Measurements from ENCODE around the gene ABCB1.

ABCB1 gene

DNA sequence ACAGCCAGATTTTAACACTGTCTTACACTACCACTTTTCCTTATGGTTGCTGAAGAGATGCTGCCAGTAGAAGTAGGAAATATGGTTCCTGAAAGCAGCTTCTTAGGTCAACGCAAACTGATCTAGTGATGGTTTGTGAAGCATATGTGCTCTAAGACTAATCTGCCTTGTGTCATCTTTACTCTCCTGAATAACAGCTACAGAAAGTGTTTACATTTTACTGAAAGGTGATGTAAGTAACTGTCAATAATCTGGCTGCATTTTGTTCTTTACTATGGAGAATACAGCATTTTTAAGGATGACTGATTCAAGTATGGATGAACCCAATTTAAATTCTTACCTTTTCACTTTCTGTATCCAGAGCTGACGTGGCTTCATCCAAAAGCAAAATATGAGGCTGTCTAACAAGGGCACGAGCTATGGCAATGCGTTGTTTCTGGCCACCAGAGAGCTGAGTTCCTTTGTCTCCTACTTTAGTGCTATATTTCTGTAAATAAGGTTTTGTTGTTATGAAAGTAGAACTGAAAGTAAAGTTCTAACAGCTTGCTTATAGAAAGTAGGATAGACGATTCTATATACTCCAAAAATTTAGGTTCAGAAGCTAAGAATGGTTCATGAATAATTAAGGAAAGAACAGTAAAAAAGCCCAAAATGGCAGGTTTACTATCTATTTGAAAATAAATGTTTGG is 95.0 kb downstream of the ABCB1 start:
- H3K9ac ChIP-seq (ENCODE audit: low read length) = no peak overlapping the region
- H3K36me3 ChIP-seq (ENCODE audit: insufficient read depth, low read length) = 0 out of 2 replicates have a peak, but pooled peaks cover 8% of the 10 kb centered on the region
- no peak overlapping the region for H3K4me2 ChIP-seq (ENCODE audit: low read length)
- H4K20me1 ChIP-seq (ENCODE audit: insufficient read depth, low read length) = no peaks in the 10 kb centered on the region
- no peaks in the 10 kb centered on the region for H3K9me2 ChIP-seq (ENCODE audit: low read depth, low read length)
- peaks cover 17% of the 10 kb centered on the region for H3K4me1 ChIP-seq (ENCODE audit: insufficient read depth, low read length, severe bottlenecking)
- no peak overlapping the region for H3K27ac ChIP-seq (ENCODE audit: low read depth, low read length, poor library complexity, severe bottlenecking)
- H3K4me3 ChIP-seq (ENCODE audit: low read depth, low read length, poor library complexity, severe bottlenecking) = no peak overlapping the region
- 0 out of 2 replicates have a peak overlapping the region, but pooled peaks have one; percentile 2 for H2AFZ ChIP-seq (ENCODE audit: low read length)
- no peaks in the 10 kb centered on the region for H3K9me3 ChIP-seq (ENCODE audit: low read length)
- H3F3A ChIP-seq (ENCODE audit: insufficient read depth, low read length) = no peaks in the 10 kb centered on the region
- no peak for TF ChIP-seq EZH2 (IDR thresholded peaks at IDR 0.05; ENCODE audit: borderline replicate concordance, low read length)
- TF ChIP-seq, protein P1, sequence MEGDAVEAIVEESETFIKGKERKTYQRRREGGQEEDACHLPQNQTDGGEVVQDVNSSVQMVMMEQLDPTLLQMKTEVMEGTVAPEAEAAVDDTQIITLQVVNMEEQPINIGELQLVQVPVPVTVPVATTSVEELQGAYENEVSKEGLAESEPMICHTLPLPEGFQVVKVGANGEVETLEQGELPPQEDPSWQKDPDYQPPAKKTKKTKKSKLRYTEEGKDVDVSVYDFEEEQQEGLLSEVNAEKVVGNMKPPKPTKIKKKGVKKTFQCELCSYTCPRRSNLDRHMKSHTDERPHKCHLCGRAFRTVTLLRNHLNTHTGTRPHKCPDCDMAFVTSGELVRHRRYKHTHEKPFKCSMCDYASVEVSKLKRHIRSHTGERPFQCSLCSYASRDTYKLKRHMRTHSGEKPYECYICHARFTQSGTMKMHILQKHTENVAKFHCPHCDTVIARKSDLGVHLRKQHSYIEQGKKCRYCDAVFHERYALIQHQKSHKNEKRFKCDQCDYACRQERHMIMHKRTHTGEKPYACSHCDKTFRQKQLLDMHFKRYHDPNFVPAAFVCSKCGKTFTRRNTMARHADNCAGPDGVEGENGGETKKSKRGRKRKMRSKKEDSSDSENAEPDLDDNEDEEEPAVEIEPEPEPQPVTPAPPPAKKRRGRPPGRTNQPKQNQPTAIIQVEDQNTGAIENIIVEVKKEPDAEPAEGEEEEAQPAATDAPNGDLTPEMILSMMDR (IDR thresholded peaks at IDR 0.05; ENCODE audit: low read length) = no peak
- no peaks in the 10 kb centered on the region for H3K79me2 ChIP-seq (ENCODE audit: insufficient read depth, low read length)
- H3K27me3 ChIP-seq (ENCODE audit: insufficient read depth, low read length) = no peaks in the 10 kb centered on the region

- Histone ChIP-seq H2AFZ (ENCODE audit: low read length) (no peak overlapping the region), H3F3A (ENCODE audit: insufficient read depth, low read length) (no peaks in the 10 kb centered on the region), H3K27me3 (ENCODE audit: insufficient read depth, low read length) (no peaks in the 10 kb centered on the region), H4K20me1 (ENCODE audit: insufficient read depth, low read length) (no peaks in the 10 kb centered on the region), H3K79me2 (ENCODE audit: insufficient read depth, low read length) (no peaks in the 10 kb centered on the region), H3K4me3 (ENCODE audit: low read depth, low read length, poor library complexity, severe bottlenecking) (no peak overlapping the region), H3K4me2 (ENCODE audit: low read length) (no peak overlapping the region), H3K4me1 (ENCODE audit: insufficient read depth, low read length, severe bottlenecking) (peaks cover 17% of the 10 kb centered on the region), H3K36me3 (ENCODE audit: insufficient read depth, low read length) (0 out of 2 replicates have a peak, but pooled peaks cover 8% of the 10 kb centered on the region), H3K9ac (ENCODE audit: low read length) (no peak overlapping the region), H3K27ac (ENCODE audit: low read depth, low read length, poor library complexity, severe bottlenecking) (no peak overlapping the region), H3K9me3 (ENCODE audit: low read length) (no peaks in the 10 kb centered on the region), H3K9me2 (ENCODE audit: low read depth, low read length) (no peaks in the 10 kb centered on the region)
- no peak for TF ChIP-seq EZH2 (IDR thresholded peaks at IDR 0.05; ENCODE audit: borderline replicate concordance, low read length)
- TF ChIP-seq, protein P1 (IDR thresholded peaks at IDR 0.05; ENCODE audit: low read length) = no peak
Observed at GRCh38 chr7:87505122-87505521, 95.6 kb downstream of the ABCB1 start.

DNA sequence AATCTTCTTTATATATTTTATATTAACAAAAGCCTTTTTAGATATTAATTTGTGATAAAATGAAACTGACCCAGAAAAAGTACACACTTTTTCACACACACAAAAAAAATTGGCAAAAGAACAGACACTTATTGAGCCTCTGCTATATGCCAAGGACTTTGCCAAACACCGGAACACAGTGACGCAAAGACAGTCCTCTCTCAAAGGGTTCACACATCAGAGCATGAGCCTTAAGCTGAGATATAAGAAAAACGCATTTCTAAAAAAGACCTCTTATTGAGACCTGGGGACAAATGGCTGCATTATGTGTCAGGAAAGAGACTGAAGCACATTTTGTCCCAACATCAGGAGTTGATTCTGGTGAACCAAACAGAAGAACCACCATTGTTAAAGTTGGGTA is 101.2 kb downstream of the ABCB1 start:
- Histone ChIP-seq H3K9me2 (ENCODE audit: low read depth, low read length) (no peaks in the 10 kb centered on the region), H3K4me1 (ENCODE audit: insufficient read depth, low read length, severe bottlenecking) (peaks cover 13% of the 10 kb centered on the region), H3K27ac (ENCODE audit: low read depth, low read length, poor library complexity, severe bottlenecking) (no peak overlapping the region), H3K4me3 (ENCODE audit: low read depth, low read length, poor library complexity, severe bottlenecking) (no peak overlapping the region), H3K9me3 (ENCODE audit: low read length) (0 out of 2 replicates have a peak, but pooled peaks cover 1% of the 10 kb centered on the region), H3K36me3 (ENCODE audit: insufficient read depth, low read length) (no peaks in the 10 kb centered on the region), H2AFZ (ENCODE audit: low read length) (no peak overlapping the region), H3K27me3 (ENCODE audit: insufficient read depth, low read length) (no peaks in the 10 kb centered on the region), H3K79me2 (ENCODE audit: insufficient read depth, low read length) (no peaks in the 10 kb centered on the region), H3K4me2 (ENCODE audit: low read length) (no peak overlapping the region), H4K20me1 (ENCODE audit: insufficient read depth, low read length) (no peaks in the 10 kb centered on the region), H3K9ac (ENCODE audit: low read length) (no peak overlapping the region), H3F3A (ENCODE audit: insufficient read depth, low read length) (no peaks in the 10 kb centered on the region)
- TF ChIP-seq, protein P1 (IDR thresholded peaks at IDR 0.05; ENCODE audit: low read length) = no peak
- TF ChIP-seq EZH2 (IDR thresholded peaks at IDR 0.05; ENCODE audit: borderline replicate concordance, low read length) = no peak
